GM12873 (cell line): Measurements from ENCODE around the gene OR1F1.

ENCODE experiments used
- CTCF ChIP-seq: IDR thresholded peaks from 2 replicates; pipeline ENCODE4 v1.5.1; 2012; ENCODE audit warnings: low read depth, mild to moderate bottlenecking, moderate library complexity, low read length, control low read depth; ENCODE audit not compliant: insufficient read depth; ENCODE audit errors: missing control alignments

OR1F1 gene

GRCh38 chr16:3142770-3143169 is 45.2 kb upstream of the OR1F1 start:
- TF ChIP-seq CTCF: no peak

GRCh38 chr16:3143189-3143588 is 44.8 kb upstream of the OR1F1 start:
- no peak for TF ChIP-seq CTCF

GRCh38 chr16:3143598-3144320 is 44.2 kb upstream of the OR1F1 start:
- TF ChIP-seq CTCF: no peak

- no peak for TF ChIP-seq CTCF
Measured at GRCh38 chr16:3144321-3144983, 43.6 kb upstream of the OR1F1 start.

GRCh38 chr16:3145151-3145550 is 42.9 kb upstream of the OR1F1 start:
- TF ChIP-seq CTCF: no peak

- TF ChIP-seq CTCF: no peak
Measured at GRCh38 chr16:3145660-3146059, 42.3 kb upstream of the OR1F1 start.

GRCh38 chr16:3147046-3147756 is 40.8 kb upstream of the OR1F1 start:
- TF ChIP-seq CTCF: no peak
